Esophagus muscularis mucosa (tissue), 4 donors: ENCODE data around the gene TRHDE. TPM values are rescaled to one million over a fixed set of nuclear protein-coding genes. Genes with fewer than 3 reads are reported as not detected.
"Not testable (repeated sequence)": the region's sequence is repeated elsewhere in the genome, so short reads cannot be mapped to it uniquely, and the experiment has no call there.

ENCODE experiments used
- DNase-seq: peaks from one replicate; pipeline ENCODE4 v3.0.0-alpha.2; 2017; ENCODE audit errors: extremely low spot score
- H3K27ac ChIP-seq, 4 donors: fragments of 200-600 bp; sonication (generic); replicated peaks in 1 of 4; 1 replicate in 3 of 4; 2 replicates in 1 of 4; pipeline ENCODE4 v1.5.1; 2016 to 2019; ENCODE audit warnings: mild to moderate bottlenecking in 1 of 4
- H3K27me3 ChIP-seq, 4 donors: fragments of 200-600 bp; sonication (generic); one replicate each; pipeline versions ENCODE4 v1.5.1 to v1.6.0; 2016 to 2019
- H3K36me3 ChIP-seq, 4 donors: fragments of 200-600 bp; sonication (generic); one replicate each; pipeline ENCODE4 v1.5.1; 2016 to 2019
- H3K4me1 ChIP-seq, 4 donors: fragments of 200-600 bp; sonication (generic); one replicate each; pipeline ENCODE4 v1.5.1; 2016 to 2019
- H3K4me3 ChIP-seq, 4 donors: fragments of 200-600 bp; sonication (generic); 1 replicate in 2 of 4; 2 replicates in 2 of 4; pipeline ENCODE4 v1.5.1; 2016 to 2019; ENCODE audit warnings: mild to moderate bottlenecking in 4 of 4, moderate library complexity in 1 of 4
- H3K9me3 ChIP-seq, 4 donors: fragments of 200-600 bp; sonication (generic); 1 replicate in 3 of 4; 2 replicates in 1 of 4; pipeline ENCODE4 v1.5.1; 2016 to 2019
- EP300 ChIP-seq: sonication (generic); formaldehyde crosslinking; IDR thresholded peaks from one replicate; pipeline ENCODE4 v1.6.1; 2017; ENCODE audit warnings: antibody characterized with exemption
- POLR2A ChIP-seq: fragments of 450-650 bp; IDR thresholded peaks from one replicate; pipeline ENCODE4 v1.6.1; 2017; ENCODE audit warnings: antibody characterized with exemption, moderate library complexity, mild to moderate bottlenecking, low read depth
- POLR2AphosphoS5 ChIP-seq, 2 donors: sonication (generic); formaldehyde crosslinking; IDR thresholded peaks; one replicate each; pipeline ENCODE4 v1.6.1; 2017; ENCODE audit warnings: antibody characterized with exemption in 2 of 2
- WGBS: methylation state at CpG from one replicate; pipeline ENCODE4 v1.1.5; 2018; 5-methylcytosine and 5-hydroxymethylcytosine counted together
- intact Hi-C: fragments of 100-400 bp; cut with DNase I; formaldehyde crosslinking; loops from one replicate; pipeline ENCODE4 v1.15.1; 2023
- total RNA-seq, 4 donors: library from RNA; depleted of rRNA; stranded (reverse); fragments of >200 nt; gene quantifications; one replicate each; pipeline versions ENCODE4 v1.1.0 to v1.2.1, GENCODE V29; 2016
- TF ChIP-seq, protein P1 (sequence below), 3 experiments: fragments of 200-600 bp in 2 of 3; fragments of 450-650 bp in 1 of 3; sonication (generic) in 2 of 3; IDR thresholded peaks; one replicate each; pipeline ENCODE4 v1.5.1; 2017 to 2019; ENCODE audit warnings: antibody characterized with exemption in 3 of 3, mild to moderate bottlenecking in 2 of 3, moderate library complexity in 1 of 3

Gene TRHDE
- total RNA-seq, 4 donors from 2014 or later, result 0.33 to 1.2 (median 0.74) TPM

DNA sequence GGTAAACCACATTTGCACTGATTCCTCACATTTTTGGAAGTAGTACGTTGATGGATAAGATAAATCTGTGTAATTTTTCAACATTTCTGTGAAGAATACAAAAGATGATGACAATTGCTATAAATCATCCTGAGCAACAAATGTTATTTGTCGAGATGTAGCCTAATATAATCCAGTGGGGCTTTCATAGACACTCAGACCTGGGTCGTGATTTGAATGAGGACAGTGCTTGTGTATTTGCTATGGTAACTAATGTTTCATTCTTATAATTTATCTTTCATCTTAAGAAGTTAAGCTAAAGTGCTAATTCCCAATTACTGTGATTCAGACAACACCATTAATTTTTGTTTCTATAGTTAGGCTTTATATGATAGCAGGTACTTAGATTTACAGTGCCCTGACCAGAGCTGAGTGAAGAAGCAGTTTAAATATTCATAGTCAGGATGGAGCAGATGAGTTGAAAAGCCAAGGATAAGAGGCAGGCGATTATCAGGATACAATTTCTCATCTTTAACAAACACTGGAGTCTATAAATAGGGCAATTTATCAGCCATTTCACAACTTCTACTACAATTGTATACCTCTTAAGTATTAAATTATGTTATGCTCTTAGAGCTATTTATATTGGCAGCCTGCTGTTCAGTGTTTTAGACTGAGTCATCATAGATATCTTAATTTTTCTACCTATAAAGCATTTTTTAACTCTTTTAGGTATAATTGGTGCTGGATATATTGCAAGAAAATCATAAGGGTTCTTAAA, 359.9 kb downstream of the TRHDE start:
- H3K36me3 ChIP-seq, result no peaks in the 10 kb centered on the region
- no peaks in the 10 kb centered on the region for H3K27me3 ChIP-seq
- no peaks in the 10 kb centered on the region for H3K9me3 ChIP-seq
- no peaks in the 10 kb centered on the region for H3K4me1 ChIP-seq
- intact Hi-C loops, result no loop called here
- H3K4me3 ChIP-seq, result no peak overlapping the region
- H3K27ac ChIP-seq, result no peak overlapping the region
- 45% methylated on average over 4 of the region's 4 CpGs for WGBS
- DNase-seq, result no peak
- no peak for TF ChIP-seq POLR2A
- TF ChIP-seq POLR2AphosphoS5 (IDR thresholded peaks at IDR 0.05), result no peak
- TF ChIP-seq, protein P1, sequence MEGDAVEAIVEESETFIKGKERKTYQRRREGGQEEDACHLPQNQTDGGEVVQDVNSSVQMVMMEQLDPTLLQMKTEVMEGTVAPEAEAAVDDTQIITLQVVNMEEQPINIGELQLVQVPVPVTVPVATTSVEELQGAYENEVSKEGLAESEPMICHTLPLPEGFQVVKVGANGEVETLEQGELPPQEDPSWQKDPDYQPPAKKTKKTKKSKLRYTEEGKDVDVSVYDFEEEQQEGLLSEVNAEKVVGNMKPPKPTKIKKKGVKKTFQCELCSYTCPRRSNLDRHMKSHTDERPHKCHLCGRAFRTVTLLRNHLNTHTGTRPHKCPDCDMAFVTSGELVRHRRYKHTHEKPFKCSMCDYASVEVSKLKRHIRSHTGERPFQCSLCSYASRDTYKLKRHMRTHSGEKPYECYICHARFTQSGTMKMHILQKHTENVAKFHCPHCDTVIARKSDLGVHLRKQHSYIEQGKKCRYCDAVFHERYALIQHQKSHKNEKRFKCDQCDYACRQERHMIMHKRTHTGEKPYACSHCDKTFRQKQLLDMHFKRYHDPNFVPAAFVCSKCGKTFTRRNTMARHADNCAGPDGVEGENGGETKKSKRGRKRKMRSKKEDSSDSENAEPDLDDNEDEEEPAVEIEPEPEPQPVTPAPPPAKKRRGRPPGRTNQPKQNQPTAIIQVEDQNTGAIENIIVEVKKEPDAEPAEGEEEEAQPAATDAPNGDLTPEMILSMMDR (IDR thresholded peaks at IDR 0.05), result no peak
- no peak for TF ChIP-seq EP300

DNA sequence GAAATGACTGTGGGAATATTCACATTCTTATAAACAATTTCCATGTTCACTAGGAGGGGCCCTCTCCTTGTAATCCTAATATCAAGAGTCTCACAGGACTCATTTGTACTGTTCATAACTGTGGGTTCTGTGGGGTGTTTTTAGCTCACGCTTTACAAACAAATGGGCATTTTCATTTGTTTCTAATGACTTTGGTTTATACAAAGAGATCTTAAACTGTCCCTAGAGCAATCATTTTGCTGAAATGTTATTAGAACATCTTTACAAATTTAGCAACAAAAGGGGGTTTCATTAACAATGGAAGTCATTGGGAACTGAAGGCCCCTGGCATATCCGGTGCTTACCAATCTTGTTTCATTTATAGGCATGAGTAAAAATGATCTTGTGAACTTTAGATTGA, 370.5 kb downstream of the TRHDE start:
- no peak for TF ChIP-seq EP300
- TF ChIP-seq POLR2AphosphoS5 (IDR thresholded peaks at IDR 0.05), result no peak
- no peak for TF ChIP-seq POLR2A
- TF ChIP-seq, protein P1 (IDR thresholded peaks at IDR 0.05), result no peak
- DNase-seq, result no peak
- H3K9me3 ChIP-seq, result no peaks in the 10 kb centered on the region
- intact Hi-C loops, result no loop called here
- H3K27ac ChIP-seq, result no peak overlapping the region
- 54% methylated on average over 2 of the region's 2 CpGs for WGBS
- no peaks in the 10 kb centered on the region for H3K36me3 ChIP-seq
- H3K4me3 ChIP-seq, result no peak overlapping the region
- no peaks in the 10 kb centered on the region for H3K4me1 ChIP-seq
- H3K27me3 ChIP-seq, result no peaks in the 10 kb centered on the region

- no peak overlapping the region for H3K4me3 ChIP-seq
- H3K27me3 ChIP-seq, result no peaks in the 10 kb centered on the region
- no peak overlapping the region for H3K27ac ChIP-seq
- TF ChIP-seq, protein P1 (IDR thresholded peaks at IDR 0.05), result no peak
- no peak for TF ChIP-seq EP300
- TF ChIP-seq POLR2A, result no peak
- TF ChIP-seq POLR2AphosphoS5 (IDR thresholded peaks at IDR 0.05), result no peak
- DNase-seq, result no peak
- no peaks in the 10 kb centered on the region for H3K9me3 ChIP-seq
- H3K4me1 ChIP-seq, result no peaks in the 10 kb centered on the region
- intact Hi-C loops, result no loop called here
- H3K36me3 ChIP-seq, result no peaks in the 10 kb centered on the region
Observed at GRCh38 chr12:72647139-72647538, 375.0 kb downstream of the TRHDE start.

GRCh38 chr12:72658615-72659014, 386.4 kb downstream of the TRHDE start:
- Histone ChIP-seq H3K4me3 (no peak overlapping the region), H3K27me3 (no peaks in the 10 kb centered on the region), H3K27ac (no peak overlapping the region), H3K9me3 (no peaks in the 10 kb centered on the region), H3K4me1 (no peaks in the 10 kb centered on the region), H3K36me3 (no peaks in the 10 kb centered on the region)
- TF ChIP-seq POLR2A, result no peak
- no peak for TF ChIP-seq POLR2AphosphoS5 (IDR thresholded peaks at IDR 0.05)
- no peak for TF ChIP-seq EP300
- TF ChIP-seq, protein P1 (IDR thresholded peaks at IDR 0.05), result no peak
- DNase-seq, result no peak
- intact Hi-C loops, result no loop called here

DNA sequence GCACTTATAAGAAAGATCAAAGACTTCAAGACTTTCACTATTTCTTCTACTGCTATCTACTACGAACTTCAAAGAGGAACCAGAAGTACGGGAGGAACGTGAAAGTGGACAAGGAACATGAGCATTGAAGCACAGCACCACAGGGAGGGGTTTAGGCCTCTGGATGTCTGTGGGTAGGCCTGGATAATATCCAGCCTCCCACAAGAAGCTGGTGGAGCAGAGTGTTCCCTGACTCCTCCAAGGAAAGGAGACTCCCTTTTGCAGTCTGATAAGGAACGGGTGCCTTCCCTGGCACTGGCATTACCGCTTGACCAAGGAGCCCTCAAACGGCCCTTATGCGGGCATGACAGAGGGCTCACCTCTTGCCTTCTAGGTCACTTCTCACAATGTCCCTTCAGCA, 388.0 kb downstream of the TRHDE start:
- H3K4me1 ChIP-seq, H3K27me3 ChIP-seq, H3K27ac ChIP-seq, intact Hi-C loops, H3K9me3 ChIP-seq, DNase-seq, H3K36me3 ChIP-seq, H3K4me3 ChIP-seq: not testable (repeated sequence)
- WGBS, result 88% methylated on average over 7 of the region's 7 CpGs
